ENCODE measurements around the gene AP1S1. TPM values are rescaled to one million over a fixed set of nuclear protein-coding genes. Genes with fewer than 3 reads are reported as not detected.

Gene AP1S1
- total and polyA plus RNA-seq, 2 donors (not counting 3 experiments of a cell fraction or from before 2014, with no cell fraction given), result 93.3 to 106 TPM

- H3K4me3 ChIP-seq (replicated peaks in 1 of 3; ENCODE audit: insufficient read depth in 1 of 3, low read depth in 1 of 3, low read length in 3 of 3), result no peak overlapping the region
- H3K79me2 ChIP-seq (ENCODE audit: control insufficient read depth, insufficient read depth, low read length), result no peaks in the 10 kb centered on the region
- H3K9ac ChIP-seq (replicated peaks; ENCODE audit: extremely low read depth, insufficient read depth, low read length), result no peak overlapping the region
- no peak overlapping the region for H2AFZ ChIP-seq (ENCODE audit: low read depth, low read length)
- intact Hi-C loops (cut with micrococcal nuclease) (no loop called here), dilution Hi-C loops (cut with MboI; ENCODE audit: extremely low pct_ligation_motif_present, low sequenced_read_pairs) (no loop called here)
- DNase-seq (ENCODE audit: low read depth, low spot score) (no peak), FAIRE-seq (no peak)
- no peaks in the 10 kb centered on the region for H3K9me1 ChIP-seq (replicated peaks; ENCODE audit: control insufficient read depth, extremely low read depth, insufficient read depth, low read length)
- no peaks in the 10 kb centered on the region for H3K9me3 ChIP-seq (replicated peaks; ENCODE audit: control insufficient read depth, insufficient read depth, low read length)
- POLR2A ChIA-PET, result interaction anchor here (0.7 kb wide), 1 partner anchor 109 kb away, joined by 5 read pairs; no protein-coding TSS in a partner anchor
- CTCF ChIA-PET, result interaction anchor here (1.2 kb wide), 1 partner anchor 48 kb away, joined by 3 read pairs; no protein-coding TSS in a partner anchor
- peaks cover 0 to 2% of the 10 kb centered on the region in 2 experiments for H3K27me3 ChIP-seq (ENCODE audit: control insufficient read depth in 2 of 2, insufficient read depth in 2 of 2, low read length in 2 of 2)
- no TSS peak for BruUV-seq (replicated peaks)
- H3K4me2 ChIP-seq (ENCODE audit: insufficient read depth, low read length), result no peak overlapping the region
- no peaks in the 10 kb centered on the region for H4K20me1 ChIP-seq (replicated peaks; ENCODE audit: control insufficient read depth, extremely low read depth, insufficient read depth, low read length)
- H3K4me1 ChIP-seq (ENCODE audit: control insufficient read depth, extremely low read depth, insufficient read depth, low read length), result no peaks in the 10 kb centered on the region
- TF ChIP-seq JUN (IDR thresholded peaks at IDR 0.05; ENCODE audit: borderline replicate concordance, insufficient read depth, insufficient read length, low read depth) (no peak), MAX (IDR thresholded peaks at IDR 0.05; ENCODE audit: insufficient read depth, insufficient read length) (no peak), GATA2 (IDR thresholded peaks at IDR 0.05; ENCODE audit: insufficient read depth, insufficient read length, low read depth, low read length) (no peak), CTCF (IDR thresholded peaks at IDR 0.05; ENCODE audit: extremely low read depth in 1 of 2, insufficient read depth in 1 of 2, low read depth in 1 of 2, low read length in 2 of 2) (no peak), MYC (IDR thresholded peaks at IDR 0.05; ENCODE audit: low read depth, low read length) (no peak), POLR2AphosphoS5 (IDR thresholded peaks at IDR 0.05; ENCODE audit: insufficient read depth, low read depth, low read length) (no peak), POLR2A (IDR thresholded peaks at IDR 0.05; ENCODE audit: low read depth, low read length) (no peak), FOS (IDR thresholded peaks at IDR 0.05; ENCODE audit: borderline replicate concordance, insufficient read depth, low read length) (no peak), EZH2 (IDR thresholded peaks at IDR 0.05; ENCODE audit: borderline replicate concordance, low read depth, low read length, severe bottlenecking) (no peak)
- no peaks in the 10 kb centered on the region for H3K36me3 ChIP-seq (ENCODE audit: control insufficient read depth in 2 of 2, extremely low read depth in 1 of 2, insufficient read depth in 2 of 2, low read length in 2 of 2)
- H3K27ac ChIP-seq (ENCODE audit: insufficient read depth, low read depth, low read length), result no peak overlapping the region
These were observed 31.9 kb downstream of the AP1S1 start for GRCh38 chr7:101186194-101186593.

All from endothelial cell of umbilical vein (primary cell).